ENCODE measurements around the gene PRR23C.
"Not testable (repeated sequence)": the region's sequence is repeated elsewhere in the genome, so short reads cannot be mapped to it uniquely, and the experiment has no call there.

PRR23C gene

GRCh38 chr3:139044366-139045210 lies at the start of gene PRR23C:
Gene PRR23C (minus strand): TSS chr3:139044892. CDS start chr3:139044620, 272 bp downstream.
- no peak for DNase-seq

- no peak for DNase-seq
Measured at GRCh38 chr3:139093840-139094239, 49.1 kb upstream of the PRR23C start.

- no peak for DNase-seq
Measured at GRCh38 chr3:139088462-139089324, 44.0 kb upstream of the PRR23C start.

- DNase-seq = no peak
Measured at GRCh38 chr3:139087621-139088020, 42.9 kb upstream of the PRR23C start.

- DNase-seq = no peak
Measured at GRCh38 chr3:139084176-139084575, 39.5 kb upstream of the PRR23C start.

GRCh38 chr3:139074565-139075115 lies 29.9 kb upstream of the PRR23C start:
- DNase-seq = no peak

- DNase-seq = no peak
Measured at GRCh38 chr3:139062918-139063317, 18.2 kb upstream of the PRR23C start.

GRCh38 chr3:139052802-139053600 lies 8.3 kb upstream of the PRR23C start:
- no peak for DNase-seq

GRCh38 chr3:139043554-139044365 lies 932 bp downstream of the PRR23C start:
- DNase-seq = no peak

- no peak for DNase-seq
Measured at GRCh38 chr3:139037478-139037877, 7.2 kb downstream of the PRR23C start.

GRCh38 chr3:139032326-139033002 lies 12.2 kb downstream of the PRR23C start:
- DNase-seq = no peak

- not testable (repeated sequence) for DNase-seq
Measured at GRCh38 chr3:139030576-139030975, 14.1 kb downstream of the PRR23C start.

GRCh38 chr3:139024968-139025367 lies 19.7 kb downstream of the PRR23C start:
- DNase-seq = no peak

GRCh38 chr3:139020868-139021234 lies 23.8 kb downstream of the PRR23C start, which contains the start of gene PRR23B:
Gene PRR23B (minus strand): TSS chr3:139020926. CDS start chr3:139020661, 265 bp downstream.
- no peak for DNase-seq

GRCh38 chr3:139020036-139020867 lies 24.4 kb downstream of the PRR23C start:
- no peak for DNase-seq

GRCh38 chr3:139016430-139017048 lies 28.2 kb downstream of the PRR23C start:
- DNase-seq = no peak

- no peak for DNase-seq
Measured at GRCh38 chr3:139006051-139006716, 38.5 kb downstream of the PRR23C start, which contains the start of gene PRR23A. Gene PRR23A (minus strand): TSS chr3:139006268. CDS start chr3:139006268, 0 bp downstream.

- no peak for DNase-seq
Measured at GRCh38 chr3:139005356-139005993, 39.2 kb downstream of the PRR23C start.

Data from activated naive CD4-positive, alpha-beta T cell (primary cell).